ENCODE data around the gene PNMA8B.
"Not testable (repeated sequence)": the region's sequence is repeated elsewhere in the genome, so short reads cannot be mapped to it uniquely, and the experiment has no call there.

The PNMA8B gene

DNA sequence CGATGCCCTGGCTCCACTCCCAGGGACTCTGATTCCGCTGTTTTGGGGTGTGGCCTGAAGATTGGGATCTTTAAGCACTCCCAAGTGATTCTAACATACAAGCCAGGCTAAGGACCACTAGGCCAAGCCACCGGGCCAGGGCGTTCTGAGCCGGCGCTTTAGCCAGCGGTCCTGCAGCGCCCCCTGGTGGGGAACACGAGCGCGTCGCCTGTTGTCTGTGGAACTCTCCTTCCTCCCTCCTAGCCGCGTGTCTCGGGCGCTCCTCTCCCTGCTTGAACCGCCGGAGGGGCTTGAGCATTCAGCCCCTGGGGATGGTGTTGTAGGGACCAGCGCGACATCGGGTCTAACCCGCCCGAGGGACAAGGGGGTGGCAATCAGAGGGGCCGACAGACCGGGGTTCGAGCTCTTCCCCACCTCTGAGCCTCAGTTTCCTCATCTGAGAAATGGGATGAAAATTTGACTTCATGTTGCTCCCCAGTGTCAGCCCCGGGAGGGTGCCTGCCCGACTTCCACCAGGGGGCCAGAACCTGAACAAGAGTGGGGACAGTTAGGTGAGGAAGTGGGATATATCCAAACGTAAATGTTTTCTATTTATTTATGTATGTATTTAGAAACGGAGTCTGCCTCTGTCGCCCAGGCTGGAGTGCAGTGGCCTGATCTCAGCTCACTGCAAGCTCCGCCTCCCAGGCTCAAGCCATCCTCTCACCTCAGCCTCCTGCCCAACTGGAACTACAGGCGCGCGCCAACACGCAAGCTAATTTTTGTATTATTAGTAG, 18.0 kb upstream of the PNMA8B start:
- DNase-seq: no peak

DNA sequence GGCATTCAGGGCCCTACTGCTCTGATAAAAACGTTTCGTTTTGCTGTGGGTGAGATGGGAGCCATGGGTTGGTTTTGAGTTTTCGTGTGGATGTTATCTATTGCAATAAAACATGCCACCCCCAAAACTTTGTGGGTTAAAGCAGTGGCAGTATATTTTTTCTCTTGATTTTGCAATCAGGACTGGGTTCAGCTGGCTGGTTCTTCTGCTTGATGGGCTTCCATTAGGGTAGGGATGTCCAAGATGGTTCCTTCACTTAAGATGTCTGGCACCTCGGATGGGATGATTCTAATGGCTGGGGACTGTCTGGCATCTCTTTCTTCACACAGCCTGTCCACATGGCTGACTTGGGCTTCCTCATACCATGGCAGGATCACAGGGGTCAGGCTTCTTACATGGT, 15.6 kb upstream of the PNMA8B start:
- DNase-seq: no peak

GRCh38 chr19:46508206-46508605, 12.5 kb upstream of the PNMA8B start:
- DNase-seq: no peak

GRCh38 chr19:46503848-46504453, 8.3 kb upstream of the PNMA8B start:
- DNase-seq: no peak

DNA sequence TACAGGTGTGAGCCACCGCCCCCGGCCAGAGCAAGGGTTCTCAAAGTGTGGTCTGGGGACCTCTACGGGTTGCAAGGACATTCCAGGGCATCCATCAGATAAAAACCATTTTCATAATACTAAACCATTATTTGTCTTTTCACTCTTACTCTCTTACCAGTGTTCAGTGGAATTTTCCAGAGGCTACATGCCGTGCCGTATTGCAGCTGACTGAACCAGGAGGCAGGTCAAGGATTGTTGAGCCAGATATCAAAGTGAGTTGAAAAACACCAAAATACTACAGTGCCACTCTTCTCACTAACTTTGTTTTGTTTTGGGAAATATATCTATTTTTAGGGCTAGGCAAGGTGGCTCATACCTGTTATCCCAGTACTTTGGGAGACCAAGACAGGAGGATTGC, 7.2 kb upstream of the PNMA8B start:
- no peak for DNase-seq

GRCh38 chr19:46499692-46500091, 4.0 kb upstream of the PNMA8B start:
- no peak for DNase-seq

- DNase-seq: no peak
These were observed 2.1 kb upstream of the PNMA8B start for GRCh38 chr19:46497773-46498172.

- DNase-seq: not testable (repeated sequence)
These were observed 1.2 kb upstream of the PNMA8B start for GRCh38 chr19:46496886-46497285.

GRCh38 chr19:46496304-46496703, 637 bp upstream of the PNMA8B start:
- DNase-seq: no peak

DNA sequence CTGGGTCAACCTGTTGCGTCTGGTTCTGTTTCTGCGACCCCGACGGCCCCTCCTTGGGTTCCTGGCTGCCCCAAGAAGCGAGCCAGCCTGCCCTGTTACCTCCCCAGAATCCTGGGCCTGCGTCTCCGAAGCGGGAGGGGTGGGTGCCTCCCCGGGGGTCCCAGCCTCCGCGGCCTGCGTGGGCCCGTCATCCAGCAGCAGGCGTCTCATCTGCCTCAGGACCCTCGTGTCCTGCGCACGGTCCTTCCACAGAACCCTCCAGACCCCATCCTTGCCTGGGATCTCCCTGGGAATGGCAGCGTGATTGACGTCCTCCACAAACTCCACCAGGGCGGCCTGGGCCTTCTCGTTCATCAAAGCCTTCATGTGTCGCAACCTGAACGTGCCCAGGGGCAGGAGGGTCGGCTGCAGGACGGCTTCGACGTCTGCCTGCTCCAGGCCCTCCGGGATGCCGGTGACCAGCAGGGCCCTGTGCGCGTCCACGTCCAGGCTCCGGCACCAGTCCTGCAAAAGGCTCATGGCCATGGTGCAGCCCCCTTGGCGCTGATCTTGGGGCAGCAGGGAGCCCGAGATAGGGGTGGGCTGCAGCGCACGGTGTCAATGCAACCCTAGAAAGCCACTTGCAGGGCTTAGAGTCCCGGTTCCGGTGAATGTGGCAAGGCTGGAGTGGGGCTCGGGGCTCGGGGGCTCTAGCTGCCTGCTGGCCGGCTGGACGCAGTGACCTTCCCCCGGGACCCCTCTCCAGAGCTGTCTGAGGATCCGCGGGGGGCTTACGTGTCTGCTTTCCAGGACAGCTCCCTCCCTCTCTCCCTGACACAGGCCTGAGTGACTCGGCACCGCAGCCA, 504 bp downstream of the PNMA8B start:
- DNase-seq: no peak

DNA sequence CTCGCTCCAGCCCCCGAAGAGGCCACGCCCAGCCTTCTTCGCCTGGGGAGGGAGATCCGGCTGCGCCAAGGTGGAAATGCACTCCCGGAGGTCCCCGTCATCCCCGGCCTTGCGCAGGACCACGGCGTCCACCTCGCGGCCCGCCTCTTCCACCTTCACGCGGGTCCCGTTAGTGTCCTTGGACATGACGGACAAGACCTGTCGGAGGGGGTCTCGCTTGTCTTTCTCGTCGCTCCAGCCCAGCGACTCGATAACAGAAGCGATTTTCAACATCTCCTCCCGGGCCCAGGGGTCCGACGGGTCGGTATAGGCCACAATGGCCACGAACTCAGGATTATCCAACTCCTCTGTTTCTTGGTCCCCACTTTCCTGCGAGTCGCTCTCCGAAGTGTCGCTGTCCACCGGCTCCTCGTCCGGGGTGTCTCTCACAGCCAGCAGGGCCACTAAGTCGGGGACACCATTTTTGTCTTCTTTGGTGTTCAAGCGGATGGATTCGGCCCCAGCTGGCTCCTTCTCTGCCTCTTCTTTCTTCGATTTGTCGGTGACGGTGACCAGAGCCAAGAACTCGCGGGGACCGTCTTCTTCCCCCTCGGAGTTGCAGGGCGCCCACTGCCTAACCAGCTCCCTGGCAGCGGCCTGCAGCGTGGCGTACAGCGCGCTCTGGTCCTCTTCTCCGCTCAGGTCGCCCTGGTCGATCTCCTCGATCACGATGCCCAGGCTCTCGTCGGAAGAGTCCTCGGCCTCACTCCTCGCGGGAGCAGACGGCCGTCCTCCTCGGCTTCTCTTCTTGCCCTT, 1.3 kb downstream of the PNMA8B start:
- no peak for DNase-seq

GRCh38 chr19:46493236-46494145, 2.2 kb downstream of the PNMA8B start:
- no peak for DNase-seq

- DNase-seq: no peak
These were observed 2.8 kb downstream of the PNMA8B start for GRCh38 chr19:46492841-46493235.

GRCh38 chr19:46491975-46492682, 3.5 kb downstream of the PNMA8B start:
- DNase-seq: no peak

- no peak for DNase-seq
These were observed 4.9 kb downstream of the PNMA8B start for GRCh38 chr19:46490774-46491173.

GRCh38 chr19:46489445-46490272, 6.0 kb downstream of the PNMA8B start:
- no peak for DNase-seq

- no peak for DNase-seq
These were observed 7.1 kb downstream of the PNMA8B start for GRCh38 chr19:46488551-46488950.

- no peak for DNase-seq
These were observed 7.7 kb downstream of the PNMA8B start for GRCh38 chr19:46487802-46488445.

- DNase-seq: no peak
These were observed 8.4 kb downstream of the PNMA8B start for GRCh38 chr19:46487178-46487801.

Measured in SHP77 treated with DMSO at 0.1 percent for 48 hours (cell line).